Stimulated activated CD4-positive, alpha-beta T cell treated with anti-CD3 and anti-CD28 coated beads, TNF-alpha, amount 100 ng/mL, for 24 hours (primary cell): ENCODE data around the gene RGPD3.

Experiments used
- DNase-seq, 3 experiments: peaks; one replicate each; pipeline ENCODE4 v3.0.0-alpha.2; 2020; ENCODE audit warnings: low read depth in 3 of 3

The RGPD3 gene

DNA sequence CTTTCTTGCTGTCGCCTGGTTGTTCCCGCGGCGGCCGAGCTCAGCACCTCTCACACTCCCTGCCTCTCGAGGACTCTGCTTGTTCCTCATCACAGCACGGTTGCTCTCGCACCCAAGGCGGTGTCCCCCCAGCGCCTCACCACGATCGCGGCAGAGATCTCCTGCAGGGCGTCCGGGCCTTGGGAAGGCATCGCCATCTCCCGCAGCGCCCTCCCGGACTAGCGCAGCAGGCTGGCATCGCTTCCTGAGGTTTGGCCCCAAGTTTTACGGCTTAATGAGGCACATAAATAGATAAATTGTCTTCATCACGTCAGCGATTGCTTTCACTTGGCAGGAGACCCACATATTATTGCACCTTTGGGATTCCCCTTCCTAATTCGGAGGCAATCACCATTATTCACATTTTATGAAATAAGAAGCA, 125.4 kb downstream of the RGPD3 start:
- no peak for DNase-seq

DNA sequence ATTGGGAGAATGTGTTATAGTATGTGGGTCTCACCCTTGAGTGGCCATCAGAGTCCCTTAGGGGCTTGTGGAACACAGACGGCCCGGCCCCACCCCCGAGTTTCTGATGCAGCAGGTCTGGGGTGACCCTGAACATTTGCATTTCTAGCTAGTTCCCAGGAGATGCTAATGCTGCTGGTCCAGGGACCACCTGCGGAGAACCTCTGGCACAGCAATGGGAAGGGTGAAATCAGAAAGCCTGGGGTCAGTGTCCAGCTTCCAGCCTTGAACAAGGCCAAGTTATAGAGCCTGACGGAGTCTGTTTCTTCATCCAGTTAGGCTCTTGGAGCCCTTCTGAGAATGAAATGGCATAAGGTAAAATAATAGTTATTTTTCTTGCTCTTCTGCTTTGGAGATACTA, 126.5 kb downstream of the RGPD3 start:
- no peak for DNase-seq
